DMS53 (cell line): ENCODE data around the gene TXNL4A.

ENCODE experiments used
- DNase-seq: peaks from one replicate; lab custom pipeline; 2025; lab: John Stamatoyannopoulos, UW

TXNL4A gene

GRCh38 chr18:79935098-79935480, 53.3 kb downstream of the TXNL4A start:
- DNase-seq, result no peak

DNA sequence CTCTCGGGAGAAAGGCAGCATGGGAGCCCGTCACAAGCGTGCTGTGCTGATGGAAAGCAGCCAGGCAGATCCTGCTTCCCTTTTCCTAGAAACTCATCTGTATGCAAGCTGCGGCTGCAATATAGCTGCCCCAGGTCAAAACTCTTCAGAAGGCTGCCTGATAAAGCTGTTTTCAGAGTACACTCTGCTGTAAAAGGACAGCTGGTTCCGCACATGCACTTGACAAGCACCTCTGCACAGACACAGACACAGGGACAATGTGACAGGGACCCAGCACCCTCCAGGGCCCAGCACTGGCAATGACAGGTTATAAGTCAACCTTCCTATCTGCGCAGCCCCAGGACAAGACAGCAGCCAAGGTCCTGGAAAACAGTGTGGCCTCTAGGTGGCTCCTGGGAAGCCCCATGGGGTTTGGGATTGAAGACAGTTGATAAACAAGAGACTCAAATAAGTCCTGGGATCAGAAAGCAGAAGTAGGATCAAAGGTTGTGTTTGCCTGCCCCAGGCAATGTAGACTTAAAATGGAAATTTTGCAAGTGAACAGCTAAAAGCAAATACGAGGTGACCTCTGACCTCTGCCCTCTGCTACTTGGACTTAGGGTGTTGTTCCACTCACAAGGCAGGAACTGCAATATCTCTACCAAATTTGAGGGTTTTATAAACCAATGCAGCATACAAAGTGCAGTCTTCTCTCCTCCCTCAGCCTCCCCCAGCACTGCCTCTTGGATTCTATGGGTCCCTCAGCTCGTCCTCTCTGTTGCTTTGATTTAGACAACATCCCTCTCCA, 53.9 kb downstream of the TXNL4A start:
- peak; percentile 55 for DNase-seq

GRCh38 chr18:79933765-79934164, 54.6 kb downstream of the TXNL4A start:
- no peak for DNase-seq

GRCh38 chr18:79932907-79933306, 55.5 kb downstream of the TXNL4A start:
- DNase-seq, result no peak

- DNase-seq, result no peak
These were observed 56.9 kb downstream of the TXNL4A start for GRCh38 chr18:79931475-79931874.

- peak; percentile 26 for DNase-seq
These were observed 58.2 kb downstream of the TXNL4A start for GRCh38 chr18:79930020-79930642.

- DNase-seq, result no peak
These were observed 59.8 kb downstream of the TXNL4A start for GRCh38 chr18:79928563-79928960.

DNA sequence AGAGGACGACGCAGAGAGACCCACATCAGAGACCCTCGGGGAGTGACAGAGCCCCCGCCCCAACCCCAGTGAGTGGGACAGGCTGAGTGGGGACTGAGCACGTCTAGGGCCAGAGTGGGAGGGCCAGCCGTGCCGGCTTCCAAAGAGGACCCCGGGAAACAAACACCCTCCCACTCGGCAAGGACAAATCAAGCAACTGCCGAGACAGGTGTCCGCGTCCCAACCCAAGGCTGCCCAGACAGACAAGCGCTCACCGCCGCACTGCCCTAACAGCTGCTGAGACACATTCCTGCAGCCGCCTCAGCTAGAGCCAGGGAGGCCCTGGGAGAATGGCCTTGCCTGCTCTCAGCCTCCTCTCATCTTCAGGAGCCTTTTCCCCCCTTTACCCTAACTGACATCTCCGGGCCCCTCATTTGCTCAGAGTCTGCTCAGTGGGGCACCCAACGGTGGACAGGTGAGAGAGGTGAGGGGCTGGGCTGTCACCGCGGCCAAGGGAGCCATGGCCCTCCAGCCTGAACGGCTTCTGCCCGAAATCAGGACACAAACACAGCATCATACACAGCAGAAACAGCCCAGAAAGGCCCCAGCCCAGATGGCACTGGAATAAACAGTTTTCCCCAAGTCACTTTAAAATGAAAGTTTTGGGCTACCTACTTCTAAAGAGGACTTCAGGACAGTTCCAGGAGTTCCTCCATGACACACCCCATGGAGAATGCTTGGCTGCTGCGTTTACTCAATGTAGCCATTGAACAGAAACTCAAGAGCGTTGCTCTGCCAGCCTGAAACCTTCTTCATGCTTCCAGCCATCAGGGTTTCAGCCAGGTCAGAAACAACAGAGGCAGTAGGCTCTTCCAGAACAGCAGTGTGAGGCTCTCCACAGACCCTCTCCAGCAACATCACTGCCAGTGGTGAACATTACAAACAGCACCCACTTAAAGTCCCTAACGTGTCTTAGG, 60.5 kb downstream of the TXNL4A start:
- no peak for DNase-seq

DNA sequence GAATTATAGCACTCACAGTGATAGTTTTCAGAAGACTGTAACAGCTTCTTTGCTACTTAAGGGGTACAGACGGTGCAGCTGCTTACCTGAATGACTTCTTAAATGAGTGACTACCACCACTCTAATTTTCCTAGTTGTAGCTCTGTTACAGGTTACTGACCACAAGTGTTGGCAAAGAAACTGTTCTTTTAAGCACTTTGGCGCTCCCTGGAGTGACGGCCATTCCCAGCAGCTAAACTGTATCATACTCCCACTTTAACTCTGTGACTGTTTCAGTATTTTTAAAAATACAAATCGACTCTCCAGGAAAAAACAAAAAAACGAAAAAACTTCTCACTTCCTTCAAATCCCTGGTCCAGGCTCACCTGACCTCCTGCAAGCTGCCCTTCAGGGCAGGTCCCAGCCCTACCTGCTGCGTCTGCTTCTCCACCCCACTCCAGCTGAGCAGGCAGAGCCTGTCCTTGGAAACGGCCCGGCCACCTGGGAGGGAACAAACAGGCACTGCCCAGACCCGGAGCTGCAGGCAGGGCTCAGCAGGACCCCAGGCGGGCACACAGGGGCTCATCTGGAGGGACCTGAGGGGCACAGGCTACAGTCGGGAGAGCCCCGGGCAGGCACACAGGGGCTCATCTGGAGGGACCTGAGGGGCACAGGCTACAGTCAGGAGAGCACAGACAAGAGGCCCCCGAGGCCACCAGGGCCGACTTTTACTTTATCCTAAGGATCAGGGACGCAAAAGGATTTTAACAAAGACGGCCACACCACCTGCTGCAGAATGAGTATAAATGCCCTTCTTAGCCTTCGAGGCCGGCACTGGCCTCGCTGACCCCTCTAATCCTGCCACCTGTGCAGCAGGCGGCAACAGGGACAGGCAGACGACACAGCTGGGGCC, 61.4 kb downstream of the TXNL4A start:
- DNase-seq, result no peak

DNA sequence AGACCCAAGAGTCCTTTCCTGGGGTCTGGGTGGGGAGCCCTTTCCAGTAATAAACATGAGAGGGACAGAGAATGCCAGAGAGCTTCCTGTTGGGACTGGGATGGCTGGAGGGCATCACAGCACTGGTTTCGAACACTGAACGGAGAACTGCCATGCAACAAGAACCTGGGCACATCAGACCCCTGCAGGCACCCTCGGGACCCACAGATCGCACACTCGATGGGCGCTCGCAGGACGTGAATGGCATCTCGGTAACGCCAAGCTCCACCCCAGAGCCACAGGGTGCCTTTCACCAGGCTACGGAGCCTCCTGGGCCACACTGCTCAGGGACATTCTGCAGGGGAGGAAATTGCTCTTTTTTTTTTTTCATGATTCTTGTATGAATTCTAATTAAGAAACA, 62.1 kb downstream of the TXNL4A start:
- no peak for DNase-seq

DNA sequence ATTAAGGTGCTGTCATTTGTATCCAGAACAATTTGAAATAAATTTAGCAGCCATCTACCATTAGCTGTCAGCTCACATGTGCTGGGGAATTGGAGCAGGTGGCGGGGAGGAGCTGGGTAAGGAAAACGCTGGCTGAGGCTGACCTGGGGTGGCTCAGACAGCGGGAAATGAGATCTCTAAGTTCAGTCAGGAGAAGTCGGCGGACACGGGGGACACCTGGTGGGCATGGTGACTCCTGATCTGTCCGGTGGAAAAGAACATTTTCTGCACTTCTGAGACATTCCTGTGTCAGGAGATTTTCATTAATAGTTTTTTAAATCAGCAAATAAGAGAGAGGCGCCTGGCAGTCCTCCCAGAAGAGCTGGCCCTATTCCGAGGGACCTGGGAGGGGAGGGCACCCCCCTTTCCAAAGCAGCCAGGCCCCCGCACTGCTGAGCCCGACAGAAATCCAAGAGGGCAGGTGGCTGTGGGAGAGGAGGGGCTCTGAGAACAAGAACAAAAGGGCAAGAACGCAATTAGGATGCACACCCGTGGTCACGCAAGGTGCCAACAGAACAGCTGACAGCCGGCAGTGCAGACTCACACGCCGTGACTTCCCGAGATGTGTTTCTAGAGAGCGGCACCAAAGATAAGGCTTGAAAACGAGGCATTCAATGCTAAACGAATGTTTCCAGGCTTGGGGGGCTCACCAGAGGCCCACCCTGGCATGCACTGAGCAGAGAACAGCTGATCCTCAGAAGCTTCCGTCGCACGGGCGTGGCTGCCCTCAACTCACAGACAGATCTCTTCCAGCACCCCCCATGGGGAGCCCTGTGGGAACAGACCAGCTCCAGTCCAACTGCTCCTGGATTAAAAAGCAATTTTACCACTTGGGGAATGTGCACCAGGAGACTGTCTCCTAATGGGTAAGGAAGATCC, 63.3 kb downstream of the TXNL4A start:
- DNase-seq, result no peak

GRCh38 chr18:79923896-79924585, 64.3 kb downstream of the TXNL4A start:
- DNase-seq, result no peak

DNA sequence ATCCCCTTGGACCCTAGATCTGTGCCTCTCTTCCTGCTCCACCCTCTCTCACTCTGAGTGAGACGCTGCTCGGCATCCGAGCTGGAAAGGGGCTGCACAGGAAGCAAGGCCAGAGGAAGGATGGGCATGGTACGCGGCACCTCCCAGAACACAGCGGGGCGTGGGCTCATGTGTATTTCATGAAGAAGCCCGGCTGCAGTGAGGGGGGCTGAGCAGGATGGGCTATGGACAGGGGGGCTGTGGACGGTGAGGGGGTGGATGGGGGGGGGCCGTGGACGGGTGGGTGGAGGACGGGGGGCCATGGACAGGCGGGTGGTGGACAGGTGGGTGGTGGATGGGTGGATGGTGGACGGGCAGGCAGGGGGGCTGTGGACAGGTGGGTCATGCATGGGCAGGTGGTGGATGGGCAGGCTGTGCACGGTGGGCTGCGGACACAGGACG, 65.4 kb downstream of the TXNL4A start:
- no peak for DNase-seq

DNA sequence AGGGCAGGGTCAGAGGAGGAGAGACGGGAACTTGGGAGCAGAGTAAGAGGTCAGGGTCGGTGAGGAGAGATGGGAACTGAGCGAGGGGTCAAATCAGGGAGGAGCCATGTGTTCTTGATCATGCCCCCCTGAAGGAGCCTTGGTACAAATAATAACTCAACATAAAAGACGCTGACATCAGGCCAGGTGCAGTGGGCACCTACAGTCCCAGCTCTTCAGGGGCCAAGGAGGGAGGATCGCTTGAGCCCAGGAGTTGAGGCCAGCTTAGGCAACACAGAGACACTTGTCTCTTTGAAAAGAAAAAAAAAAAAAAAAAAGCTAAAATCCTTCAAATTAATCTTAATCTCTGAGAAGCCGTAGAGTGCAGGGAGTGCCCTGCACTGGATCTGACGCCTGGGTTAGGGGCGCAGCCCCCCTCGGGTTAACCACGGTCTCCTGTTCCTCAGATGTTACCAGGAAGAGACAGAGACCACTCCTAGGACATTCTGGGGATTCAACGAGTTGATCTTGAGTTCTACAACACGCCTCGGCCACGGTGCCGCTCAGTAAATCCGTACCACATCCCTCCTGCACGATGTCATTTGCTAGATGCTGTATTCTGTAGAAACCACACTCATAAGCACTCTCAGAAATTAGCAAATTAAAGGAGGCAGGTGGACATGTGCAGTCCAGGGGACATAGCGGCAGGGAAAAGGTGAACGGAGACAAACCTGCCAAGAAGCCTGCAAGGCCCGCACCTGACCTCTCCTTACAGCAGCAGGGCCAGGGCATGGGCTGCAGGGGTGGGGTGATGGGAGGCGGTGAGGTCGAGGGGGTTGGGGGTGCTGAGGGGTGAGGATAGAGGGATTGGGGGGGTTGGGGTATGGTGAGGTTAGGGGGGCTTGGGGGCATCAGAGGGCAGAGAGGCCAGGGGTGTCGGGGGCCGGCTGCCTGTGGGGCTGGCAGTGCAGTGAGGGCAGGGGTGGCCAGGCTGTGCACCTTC, 66.1 kb downstream of the TXNL4A start:
- no peak for DNase-seq
